K562 (cell line): ENCODE results near the gene TBRG1. TPM values are rescaled to one million over a fixed set of nuclear protein-coding genes. Genes with fewer than 3 reads are reported as not detected.

Source experiments
- DPF2 ChIP-seq: fragments of 450-650 bp; IDR thresholded peaks from 2 replicates; pipeline ENCODE4 v1.6.1; 2016
- E2F8 ChIP-seq: fragments of 450-650 bp; IDR thresholded peaks from 2 replicates; pipeline ENCODE4 v1.7.1; 2018; ENCODE audit warnings: mild to moderate bottlenecking, low read depth; ENCODE audit not compliant: partially characterized antibody
- EP300 ChIP-seq: IDR thresholded peaks from 2 replicates; pipeline ENCODE4 v1.6.1; 2012; ENCODE audit warnings: low read length, improper control_type of control experiment
- ETV1 ChIP-seq: fragments of 450-650 bp; conservative IDR thresholded peaks from 2 replicates; pipeline ENCODE4 v1.6.1; 2016; ENCODE audit warnings: missing genetic modification characterization, control low read depth, low read depth, missing compliant biosample characterization
- FOS ChIP-seq: IDR thresholded peaks from 3 replicates; pipeline ENCODE4 v1.6.1; 2011; ENCODE audit not compliant: insufficient read length; ENCODE audit errors: extremely low read depth
- GATAD2B ChIP-seq: fragments of 450-650 bp; IDR thresholded peaks from 2 replicates; pipeline ENCODE4 v1.6.1; 2017; ENCODE audit warnings: mild to moderate bottlenecking, borderline replicate concordance
- KLF16 ChIP-seq: IDR thresholded peaks from 2 replicates; pipeline ENCODE4 v1.6.1; 2016; ENCODE audit warnings: antibody characterized with exemption
- MTA2 ChIP-seq: fragments of 450-650 bp; IDR thresholded peaks from 2 replicates; pipeline ENCODE4 v1.6.1; 2016; ENCODE audit warnings: low read depth
- NCOA4 ChIP-seq: fragments of 450-650 bp; IDR thresholded peaks from 2 replicates; pipeline ENCODE4 v1.6.1; 2018; ENCODE audit warnings: mild to moderate bottlenecking; ENCODE audit not compliant: partially characterized antibody
- PKNOX1 ChIP-seq: fragments of 450-650 bp; IDR thresholded peaks from 2 replicates; pipeline ENCODE4 v1.6.1; 2016
- POLR2B ChIP-seq: fragments of 450-650 bp; IDR thresholded peaks from 2 replicates; pipeline ENCODE4 v1.6.1; 2018; ENCODE audit warnings: low read depth; ENCODE audit not compliant: partially characterized antibody
- PRMT5 ChIP-seq: sonication (generic); formaldehyde crosslinking; IDR thresholded peaks from 2 replicates; pipeline ENCODE4 v1.5.0; 2020; ENCODE audit warnings: missing genetic modification reagents
- RAD51 ChIP-seq: fragments of 450-650 bp; IDR thresholded peaks from 2 replicates; pipeline ENCODE4 v1.7.1; 2016; ENCODE audit warnings: low read depth, mild to moderate bottlenecking, borderline replicate concordance
- SAP30 ChIP-seq: fragments of 200-600 bp; sonication (generic); IDR thresholded peaks from 2 replicates; pipeline ENCODE4 v1.6.1; 2012; ENCODE audit warnings: borderline replicate concordance, low read depth, mild to moderate bottlenecking, moderate library complexity, low read length, control low read depth, inconsistent platforms; ENCODE audit not compliant: insufficient read depth, poor library complexity, severe bottlenecking
- SMARCA4 ChIP-seq: fragments of 450-650 bp; IDR thresholded peaks from 2 replicates; pipeline ENCODE4 v1.6.1; 2016
- ZBED1 ChIP-seq: IDR thresholded peaks from 2 replicates; pipeline ENCODE4 v1.6.1; 2014
- ZNF24 ChIP-seq: fragments of 450-650 bp; IDR thresholded peaks from 2 replicates; pipeline ENCODE4 v1.6.1; 2016
- ZNF318 ChIP-seq, 2 experiments: fragments of 450-650 bp; IDR thresholded peaks; 2 replicates each; pipeline ENCODE4 v1.6.1; 2016; ENCODE audit warnings: mild to moderate bottlenecking in 2 of 2, borderline replicate concordance in 1 of 2, low read depth in 1 of 2, moderate library complexity in 1 of 2
- polyA plus RNA-seq, 8 experiments: library from polyadenylated mRNA; depleted of rRNA in 4 of 8; stranded (reverse) in 5 of 8; unstranded in 3 of 8; fragments of >200 nt; fragmentation: Nextera tagmentation in 2 of 8; fragmentation: Illumina TruSeq in 1 of 8; extraction: Ambion mirVana in 2 of 8; extraction: Trizol in 1 of 8; gene quantifications; 2 replicates each; pipeline versions ENCODE4 v1.2.1 to v1.2.3, GENCODE V29; 2011 to 2014; ENCODE audit warnings: inconsistent platforms in 1 of 8, missing spikeins in 1 of 8
- total RNA-seq, 7 experiments: library from RNA; depleted of rRNA in 6 of 7; stranded (reverse); fragments of >200 nt in 6 of 7; fragmentation: Illumina TruSeq in 2 of 7; extraction: Trizol in 2 of 7; gene quantifications; 2 replicates each; pipeline versions ENCODE4 v1.2.1 to v1.2.3, GENCODE V29; 2011 to 2021; ENCODE audit warnings: low replicate concordance in 1 of 7

The TBRG1 gene
- total and polyA plus RNA-seq, 9 of the 15 experiments (the other 6 are each of a cell fraction or from before 2014, with no cell fraction given) = 8.7 to 30.0 (median 20.2) TPM

- TF ChIP-seq RAD51 = no peak
- peak; percentile 8 for TF ChIP-seq FOS
- TF ChIP-seq POLR2B = no peak
- TF ChIP-seq E2F8 = no peak
- 0 out of 2 replicates have a peak, but pooled peaks have one; percentile 19 for TF ChIP-seq PKNOX1
- no peak for TF ChIP-seq NCOA4
- no peak for TF ChIP-seq KLF16
- no peak for TF ChIP-seq PRMT5
- TF ChIP-seq SMARCA4 = no peak
- TF ChIP-seq ZBED1 = no peak
- TF ChIP-seq ZNF24 = no peak
- no peak for TF ChIP-seq ZNF318 (IDR thresholded peaks at IDR 0.05; ENCODE audit: borderline replicate concordance in 1 of 2, low read depth in 1 of 2)
- TF ChIP-seq GATAD2B = no peak
- TF ChIP-seq ETV1 (tag) = no peak
- TF ChIP-seq MTA2 = no peak
- TF ChIP-seq SAP30 = no peak
- no peak for TF ChIP-seq DPF2
- 0 out of 2 replicates have a peak, but pooled peaks have one; percentile 12 for TF ChIP-seq EP300
Measured at GRCh38 chr11:124625504-124626168, 3.0 kb downstream of the TBRG1 start (continued).
